NOMO-1 treated with DMSO at 0.1 percent for 48 hours (cell line): ENCODE measurements around the gene OR2K2.
"Not testable (repeated sequence)": the region's sequence is repeated elsewhere in the genome, so short reads cannot be mapped to it uniquely, and the experiment has no call there.

ENCODE experiments used
- DNase-seq: peaks from one replicate; lab custom pipeline; 2025; ENCODE audit not compliant: unreplicated experiment; lab: John Stamatoyannopoulos, UW

OR2K2 gene

GRCh38 chr9:111298111-111298510 is 31.9 kb downstream of the OR2K2 start:
- DNase-seq: no peak

- no peak for DNase-seq
These were observed 32.8 kb downstream of the OR2K2 start for GRCh38 chr9:111297066-111297824.

- DNase-seq: no peak
These were observed 35.2 kb downstream of the OR2K2 start for GRCh38 chr9:111294691-111295451.

- no peak for DNase-seq
These were observed 42.9 kb downstream of the OR2K2 start for GRCh38 chr9:111287127-111287526.

GRCh38 chr9:111284703-111285102 is 45.3 kb downstream of the OR2K2 start:
- peak; percentile 44 for DNase-seq

- peak; percentile 54 for DNase-seq
These were observed 47.2 kb downstream of the OR2K2 start for GRCh38 chr9:111282845-111283244.

- not testable (repeated sequence) for DNase-seq
These were observed 49.2 kb downstream of the OR2K2 start for GRCh38 chr9:111280795-111281194.
